ENCODE measurements around the gene SGF29. TPM values are rescaled to one million over a fixed set of nuclear protein-coding genes. Genes with fewer than 3 reads are reported as not detected.
"Not testable (repeated sequence)": the region's sequence is repeated elsewhere in the genome, so short reads cannot be mapped to it uniquely, and the experiment has no call there.

The SGF29 gene
- total RNA-seq, 1 donor from 2014 or later, result 21.6 TPM

DNA sequence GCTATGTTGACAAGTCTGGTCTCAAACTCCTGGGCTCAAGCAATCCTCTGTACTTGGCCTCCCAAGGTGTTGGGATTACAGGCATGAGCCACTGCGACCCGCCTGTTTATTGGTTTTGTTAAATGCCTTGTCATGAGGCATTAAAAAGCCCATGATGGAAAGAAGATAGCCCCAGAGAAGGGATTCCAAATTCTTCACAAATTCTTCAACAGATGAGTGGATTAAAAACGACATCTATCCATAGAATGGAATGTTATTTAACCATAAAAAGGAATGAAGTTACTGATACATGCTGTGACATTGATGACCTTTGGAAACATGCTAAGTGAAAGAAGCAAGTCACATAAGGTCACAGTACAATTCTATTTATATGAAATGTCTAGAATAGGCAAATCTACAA is 4.7 kb downstream of the SGF29 start:
- DNase-seq (ENCODE audit: low spot score in 2 of 2) (no peak), FAIRE-seq (no peak)

DNA sequence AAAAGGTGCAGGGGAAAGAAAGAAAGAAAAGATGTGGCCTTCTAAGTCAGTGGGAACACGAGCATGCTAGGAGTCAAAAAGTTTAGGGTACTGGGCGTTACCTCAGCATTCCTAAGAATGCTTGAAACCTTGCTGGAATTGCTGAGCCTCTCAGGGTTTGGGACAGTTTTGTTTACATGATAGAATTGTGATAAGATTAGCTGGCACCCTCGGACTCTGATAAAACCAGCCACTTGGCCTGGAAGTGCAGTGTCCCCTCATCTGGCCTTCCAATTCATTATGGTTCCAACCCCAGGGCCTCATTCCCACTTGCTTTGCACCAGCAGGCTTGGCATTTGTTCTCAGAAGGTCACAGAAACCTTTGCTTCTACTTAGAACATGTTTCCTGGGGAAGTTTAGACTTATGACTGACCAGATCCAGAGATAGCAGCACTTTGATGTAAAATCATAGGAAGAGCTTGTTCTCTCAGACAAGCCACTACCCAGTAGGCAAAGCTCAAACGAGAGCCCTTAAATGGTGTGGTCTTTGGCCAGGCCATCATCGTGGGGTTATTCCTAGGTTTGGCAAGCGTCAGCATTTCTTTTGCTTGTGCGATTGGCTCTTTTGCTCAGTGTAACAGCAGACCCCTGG is 8.0 kb downstream of the SGF29 start:
- FAIRE-seq, result no peak
- no peak for DNase-seq (ENCODE audit: low spot score in 2 of 2)

DNA sequence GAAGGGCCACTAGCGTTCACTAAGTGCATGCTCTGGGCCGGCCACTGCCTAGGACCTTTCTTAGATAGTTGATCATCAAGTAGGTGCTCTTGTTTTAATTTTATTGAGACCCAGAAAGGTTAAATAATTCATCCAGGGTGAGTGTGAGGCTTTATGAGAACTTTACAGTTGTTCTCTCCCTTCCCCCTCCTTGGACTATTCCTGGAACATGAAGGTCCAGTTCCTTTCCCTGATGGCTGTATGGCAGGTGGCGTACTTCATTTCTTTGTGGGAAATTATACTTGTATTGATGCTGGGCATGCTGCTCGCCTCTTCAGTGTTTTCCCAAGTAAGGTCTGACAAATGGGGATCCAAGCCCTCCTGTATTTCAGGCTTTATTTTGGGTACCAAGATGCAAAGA is 8.5 kb downstream of the SGF29 start:
- FAIRE-seq (no peak), DNase-seq (ENCODE audit: low spot score in 2 of 2) (no peak)

DNA sequence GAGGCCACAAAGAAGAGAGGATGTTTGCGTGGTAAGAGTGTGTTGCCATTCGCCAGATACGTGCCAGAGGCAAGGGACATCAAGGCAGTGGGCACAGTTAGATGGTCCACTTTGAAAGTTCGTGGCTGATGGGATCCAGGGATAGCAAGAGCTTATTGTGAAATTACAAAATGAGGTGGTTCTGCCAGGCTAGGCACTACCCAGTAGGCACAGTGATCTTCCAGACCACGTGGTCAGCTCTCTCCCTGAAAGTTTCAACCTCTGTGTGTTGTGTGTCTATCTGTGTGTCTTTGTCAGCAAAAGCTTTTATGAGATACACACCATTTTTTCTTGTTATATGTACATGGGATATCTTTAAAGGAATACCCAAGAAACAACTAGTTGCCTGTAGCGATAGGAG is 9.5 kb downstream of the SGF29 start:
- FAIRE-seq, result no peak
- DNase-seq (ENCODE audit: low spot score in 2 of 2), result no peak

DNA sequence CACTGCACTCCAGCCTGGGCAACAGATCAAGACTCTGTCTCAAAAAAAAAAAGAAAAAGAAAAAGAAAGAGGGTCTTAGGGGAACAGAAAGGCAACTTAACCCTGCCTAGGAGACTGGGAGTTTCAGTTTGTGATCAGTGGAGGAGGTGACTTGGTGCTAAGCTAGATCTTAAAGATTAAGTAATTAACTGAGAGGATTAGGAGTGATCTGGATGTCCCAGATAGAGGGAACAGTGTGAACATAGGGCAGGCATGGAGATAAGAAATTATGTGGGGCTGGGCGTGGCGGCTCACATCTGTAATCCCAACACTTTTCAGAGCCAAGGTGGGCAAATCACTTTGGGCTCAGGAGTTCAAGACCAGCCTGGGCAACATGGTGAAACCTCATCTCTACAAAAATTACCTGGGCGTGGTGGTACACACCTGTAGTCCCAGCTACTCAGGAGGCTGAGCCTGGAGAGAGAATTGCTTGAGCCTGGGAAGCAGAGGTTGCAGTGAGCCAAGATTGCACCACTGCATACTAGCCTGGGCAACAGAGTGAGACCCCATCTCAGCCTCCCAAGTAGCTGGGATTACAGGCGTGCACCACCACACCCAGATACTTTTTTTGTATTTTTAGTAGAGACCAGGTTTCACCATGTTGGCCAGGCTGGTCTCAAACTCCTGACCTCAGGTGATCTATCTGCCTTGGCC is 12.7 kb downstream of the SGF29 start:
- not testable (repeated sequence) for DNase-seq (ENCODE audit: low spot score in 2 of 2); FAIRE-seq

DNA sequence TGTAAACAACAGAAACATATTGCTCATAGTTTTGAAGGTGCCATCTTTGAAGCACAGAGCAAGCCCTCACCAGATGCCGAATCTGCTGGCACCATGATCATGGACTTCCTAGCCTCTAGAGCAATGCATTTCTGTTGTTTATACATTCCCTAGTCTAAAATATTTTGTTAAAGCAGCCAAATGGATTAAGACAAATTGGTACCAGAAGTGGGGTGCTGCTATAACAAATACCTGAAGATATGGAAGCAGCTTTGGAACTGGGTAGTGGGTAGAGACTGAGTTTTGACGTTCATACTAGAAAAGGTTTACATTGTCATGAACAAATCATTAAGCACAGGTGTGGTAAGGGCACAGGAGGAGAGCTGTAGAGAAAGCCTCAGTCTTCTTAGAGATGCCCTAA is 13.6 kb downstream of the SGF29 start:
- FAIRE-seq (no peak), DNase-seq (ENCODE audit: low spot score in 2 of 2) (no peak)

DNA sequence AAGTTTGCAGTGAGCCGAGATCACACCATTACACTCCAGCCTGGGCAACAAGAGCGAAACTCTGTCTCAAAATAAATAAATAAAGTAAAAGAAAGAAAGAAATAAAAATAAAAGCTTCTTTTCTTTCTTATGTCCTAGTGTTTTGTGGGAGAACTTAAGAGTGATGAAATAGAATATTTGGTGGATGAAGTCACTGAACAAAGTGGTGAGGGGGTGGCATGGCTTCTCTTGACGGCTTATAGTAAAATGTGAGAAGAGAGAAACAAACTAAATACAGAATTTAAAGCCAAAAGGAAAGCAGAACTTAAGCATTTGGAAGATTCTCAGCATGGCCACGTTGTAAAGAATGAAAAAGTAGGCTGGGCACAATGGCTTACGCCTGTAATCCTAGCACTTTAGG is 15.3 kb downstream of the SGF29 start:
- no peak for DNase-seq (ENCODE audit: low spot score in 2 of 2)

DNA sequence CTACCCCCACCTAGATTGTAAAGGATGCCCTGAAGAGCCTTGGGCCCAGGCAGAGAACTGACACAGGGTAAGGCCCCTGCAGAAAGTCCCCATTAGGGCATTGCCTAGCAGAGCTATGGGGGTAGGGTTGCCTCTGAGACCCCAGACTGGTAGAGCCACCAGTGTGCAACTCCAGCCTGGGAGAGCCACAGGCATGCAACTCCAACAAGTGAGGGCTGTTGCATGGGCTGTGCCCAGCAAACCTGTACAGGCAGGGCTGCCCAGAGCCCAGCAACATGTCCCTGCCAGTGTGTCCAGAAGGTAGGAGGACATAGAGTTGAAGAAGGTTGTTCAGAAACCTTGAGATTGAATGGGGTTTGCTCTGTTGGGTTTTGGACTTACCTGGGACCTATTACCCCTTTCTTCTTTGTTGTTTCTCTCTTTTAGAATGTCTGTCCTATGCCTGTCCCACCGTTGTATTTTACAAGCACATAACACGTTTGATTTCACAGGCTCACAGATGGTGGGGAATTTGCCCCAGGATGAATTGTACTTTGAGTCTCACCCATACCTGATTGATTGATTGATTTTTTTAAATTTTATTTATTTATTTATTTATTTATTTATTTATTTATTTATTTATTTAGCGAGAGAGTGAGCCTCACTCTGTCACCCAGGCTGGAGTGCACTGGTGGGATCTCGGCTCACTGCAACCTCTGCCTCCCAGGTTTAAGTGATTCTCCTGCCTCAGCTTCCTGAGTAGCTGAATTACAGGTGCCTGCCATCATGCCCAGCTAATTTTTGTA is 16.4 kb downstream of the SGF29 start:
- DNase-seq (ENCODE audit: low spot score in 2 of 2), result no peak
- no peak for FAIRE-seq

More for the DNA sequence above, 15.3 kb downstream of the SGF29 start:
- no peak for FAIRE-seq

DNA sequence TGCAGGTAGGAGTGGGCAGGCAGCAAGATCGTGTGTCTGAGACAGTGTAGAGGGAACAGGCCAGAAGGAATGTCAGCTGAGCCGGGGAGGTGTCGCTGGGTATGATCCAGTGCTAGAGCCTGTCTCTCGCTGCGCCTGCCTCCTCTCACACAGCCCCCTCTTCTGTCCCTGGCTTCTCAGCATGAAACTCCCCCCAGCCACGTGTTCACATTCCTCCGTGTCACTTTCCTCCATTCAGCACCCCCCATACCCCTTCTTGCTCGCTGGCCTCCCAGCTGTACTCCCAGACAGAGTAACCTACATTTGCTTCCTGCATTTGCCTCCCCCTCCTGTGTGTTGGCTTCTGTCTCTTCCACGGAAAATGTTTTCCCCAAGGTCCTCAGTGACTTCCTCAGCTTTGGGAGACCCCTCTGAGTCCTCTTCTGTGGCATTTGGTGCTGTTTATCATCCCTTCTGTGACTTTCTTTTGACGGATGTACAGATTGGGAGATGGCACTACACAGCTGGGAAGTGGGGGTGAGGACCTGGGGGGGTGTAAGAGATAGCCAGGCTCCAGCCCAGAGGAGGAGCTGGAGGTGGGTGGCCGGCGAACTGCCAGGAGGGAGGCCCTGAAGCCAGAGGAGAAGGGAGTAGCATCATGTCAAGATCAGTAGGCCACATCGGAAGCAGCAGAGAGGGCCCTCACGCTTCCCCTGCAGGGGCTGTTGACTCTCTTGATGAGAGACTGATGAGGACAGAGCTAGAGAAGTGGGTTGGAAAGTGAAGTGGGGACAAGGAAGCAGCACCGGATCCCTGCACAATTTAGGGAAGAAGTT is 19.2 kb downstream of the SGF29 start:
- FAIRE-seq, result no peak

DNA sequence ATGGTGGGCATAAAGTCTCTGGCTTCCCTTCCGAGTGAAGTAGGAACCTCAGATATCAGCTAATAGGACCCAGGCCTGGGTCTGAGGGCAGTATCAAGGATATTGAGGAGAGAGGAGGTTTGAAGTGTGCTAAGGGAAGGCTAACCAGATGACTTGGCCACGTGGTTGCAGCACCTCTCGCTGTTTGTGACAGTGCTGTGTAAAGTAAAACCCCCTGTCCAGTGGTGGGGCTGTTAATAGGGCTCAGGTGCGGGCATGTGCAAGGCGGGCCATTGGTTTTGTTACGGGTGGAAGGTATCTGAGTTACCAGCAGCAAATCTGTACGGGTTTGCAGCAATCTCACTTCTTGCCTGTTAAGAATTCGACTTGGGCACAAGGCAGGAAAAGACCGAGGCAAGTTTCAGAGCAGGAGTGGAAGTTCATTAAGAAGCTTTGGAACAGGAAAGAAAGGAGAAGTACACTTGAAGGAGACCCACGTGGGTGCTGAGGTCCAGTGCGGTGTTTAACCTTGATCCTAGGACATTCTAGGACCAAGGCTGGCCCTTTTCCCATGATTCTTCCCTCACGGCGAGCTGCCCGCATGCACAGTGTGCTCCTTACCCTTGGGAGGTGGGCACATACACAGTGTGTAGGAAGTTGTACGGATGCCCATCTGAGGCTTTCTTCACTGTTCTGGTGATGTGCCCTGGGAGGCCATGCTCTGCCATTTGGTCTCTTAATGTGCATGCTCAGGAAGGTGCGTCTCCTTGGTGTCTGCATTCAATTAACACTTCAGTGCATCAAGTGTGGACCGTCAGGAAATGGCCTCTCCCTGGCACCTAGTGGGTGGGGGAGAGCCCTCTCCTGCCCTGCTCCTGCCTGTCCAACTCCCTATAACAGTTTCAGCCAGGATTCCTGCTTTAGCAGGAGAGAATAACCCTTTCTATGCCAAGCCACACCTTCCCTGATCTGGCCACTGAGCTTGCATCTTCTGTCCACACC is 20.3 kb downstream of the SGF29 start:
- FAIRE-seq, result no peak
- DNase-seq (ENCODE audit: low spot score in 2 of 2), result no peak

More for the DNA sequence above, 19.2 kb downstream of the SGF29 start:
- no peak for DNase-seq (ENCODE audit: low spot score in 2 of 2)

DNA sequence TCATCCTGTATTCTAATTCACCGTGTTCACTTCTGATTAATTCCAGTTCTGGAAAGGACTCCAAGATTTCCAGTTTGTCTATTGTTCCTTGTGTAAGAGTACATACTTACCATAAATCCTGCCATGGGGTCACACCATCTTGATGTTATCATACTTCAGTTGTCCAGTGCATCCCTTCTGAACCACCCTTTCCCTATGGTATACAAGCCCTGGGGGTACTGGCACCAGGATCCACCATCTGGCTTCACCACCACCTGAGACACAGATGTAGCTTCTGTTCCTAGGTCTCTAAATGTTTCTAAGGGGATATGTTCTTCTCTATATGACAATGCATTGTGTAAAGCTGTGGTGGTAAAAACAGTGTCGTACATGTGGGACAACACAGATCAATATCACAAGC is 21.2 kb downstream of the SGF29 start:
- FAIRE-seq, result no peak
- DNase-seq (ENCODE audit: low spot score in 2 of 2), result no peak

DNA sequence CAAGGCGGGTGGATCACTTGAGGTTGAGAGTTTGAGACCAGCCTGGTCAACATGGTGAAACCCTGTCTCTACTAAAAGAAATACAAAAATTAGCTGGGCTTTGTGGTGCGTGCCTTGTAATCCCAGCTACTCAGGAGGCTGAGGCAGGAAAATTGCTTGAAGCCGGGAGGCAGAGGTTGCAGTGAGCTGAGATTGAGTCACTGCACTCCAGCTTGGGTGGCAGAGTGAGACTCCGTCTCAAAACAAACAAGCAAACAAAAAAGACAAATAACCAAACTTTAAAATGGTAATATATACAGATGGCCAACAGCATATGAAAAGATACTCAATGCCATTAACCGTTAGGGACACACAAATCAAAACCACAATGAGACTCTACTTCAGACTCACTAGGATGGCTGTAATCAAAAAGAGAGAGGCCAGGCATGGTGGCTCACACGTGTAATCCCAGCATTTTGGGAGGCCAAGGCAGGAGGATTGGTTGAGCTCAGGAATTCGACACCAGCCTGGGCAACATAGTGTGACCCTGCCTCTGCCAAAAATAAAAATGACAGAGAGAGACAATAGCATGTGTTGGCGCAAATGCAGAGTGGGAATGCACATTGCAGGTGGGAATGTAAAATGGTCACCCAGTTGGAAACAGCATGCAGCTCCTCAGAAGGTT is 21.9 kb downstream of the SGF29 start:
- FAIRE-seq (no peak), DNase-seq (ENCODE audit: low spot score in 2 of 2) (no peak)

DNA sequence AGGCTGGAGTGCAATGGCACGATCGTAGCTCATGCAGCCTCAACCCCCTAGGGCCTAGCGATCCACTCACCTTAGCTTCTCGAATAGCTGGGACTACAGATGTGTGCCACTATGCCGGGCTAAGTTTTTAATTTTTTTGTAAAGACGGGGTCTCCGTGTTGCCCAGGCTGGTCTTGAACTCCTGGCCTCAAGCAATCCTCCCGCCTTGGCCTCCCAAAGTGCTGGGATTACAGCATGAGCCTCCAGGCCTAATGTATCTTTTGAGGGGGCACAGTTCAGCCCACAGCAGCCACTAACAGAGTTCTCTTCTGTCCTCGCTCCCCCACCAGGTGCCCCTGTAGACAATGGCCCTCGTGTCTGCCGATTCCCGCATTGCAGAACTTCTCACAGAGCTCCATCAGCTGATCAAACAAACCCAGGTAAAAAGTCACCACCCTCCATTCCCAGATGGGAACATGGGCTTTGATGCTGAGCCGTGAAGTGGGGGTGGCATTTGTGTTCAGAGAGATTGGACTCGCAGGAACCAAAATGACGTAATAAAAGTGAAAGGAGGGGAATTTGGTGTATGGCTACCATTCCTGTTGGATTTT is 27.1 kb downstream of the SGF29 start:
- DNase-seq (ENCODE audit: low spot score in 2 of 2), result no peak
- FAIRE-seq, result no peak

DNA sequence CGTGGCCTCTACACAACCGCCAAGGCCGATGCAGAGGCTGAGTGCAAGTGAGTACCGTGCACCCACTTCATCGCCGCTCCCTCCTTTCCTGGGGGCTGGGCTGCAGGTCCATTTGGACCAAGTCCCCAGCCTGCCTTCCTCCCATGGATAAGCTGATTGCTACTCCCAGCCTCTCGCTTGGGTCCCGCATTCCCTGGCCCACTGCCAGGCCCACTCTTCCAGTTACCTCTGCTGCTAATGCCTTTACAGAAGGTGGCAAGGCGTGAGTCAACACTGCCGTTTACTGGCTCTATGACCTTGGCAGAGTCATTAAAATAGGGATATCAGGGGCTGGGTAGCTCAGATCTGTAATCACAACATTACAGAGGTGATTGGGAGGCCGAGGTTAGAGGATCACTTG is 32.0 kb downstream of the SGF29 start:
- FAIRE-seq (no peak), DNase-seq (ENCODE audit: low spot score in 2 of 2) (no peak)

DNA sequence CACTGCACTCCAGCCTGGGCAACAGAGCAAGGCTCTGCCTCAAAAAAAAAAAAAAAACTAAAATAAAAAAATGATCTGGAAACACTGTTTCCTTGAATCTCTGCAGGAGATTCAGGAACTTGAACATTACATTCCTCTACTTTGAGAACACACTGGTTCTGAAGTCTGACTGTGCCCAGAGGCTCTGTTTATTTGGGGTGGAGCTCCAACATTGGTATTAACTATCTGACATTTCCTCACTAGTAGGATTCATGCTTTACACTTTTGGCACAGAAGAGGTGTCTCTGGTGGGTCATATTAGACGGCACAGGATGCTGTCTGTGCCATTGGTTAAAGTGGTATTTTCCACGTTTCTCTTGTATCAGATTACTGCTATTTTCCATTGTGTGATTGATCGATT is 32.7 kb downstream of the SGF29 start:
- FAIRE-seq (no peak), DNase-seq (ENCODE audit: low spot score in 2 of 2) (no peak)

DNA sequence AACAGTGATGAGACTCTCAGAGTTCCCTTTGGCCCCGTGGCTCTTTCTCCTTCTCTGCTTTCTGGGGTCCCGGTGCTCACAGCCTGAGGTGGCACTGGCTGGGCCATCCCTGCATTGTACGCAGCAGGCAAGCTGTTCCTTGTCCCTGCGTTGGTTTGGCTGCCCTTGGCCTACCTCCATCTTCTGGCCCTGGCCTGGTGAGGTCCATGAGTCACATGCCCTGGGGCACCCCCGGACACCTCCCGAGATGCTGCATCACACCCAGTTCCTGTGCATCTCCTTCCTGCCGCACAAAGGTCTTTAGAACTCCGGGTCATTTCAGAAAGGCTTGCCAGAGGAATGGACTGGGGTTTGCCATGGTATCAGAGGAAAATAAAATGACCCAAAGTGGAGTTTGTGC is 33.7 kb downstream of the SGF29 start:
- DNase-seq (ENCODE audit: low spot score in 2 of 2), result no peak
- FAIRE-seq, result no peak

DNA sequence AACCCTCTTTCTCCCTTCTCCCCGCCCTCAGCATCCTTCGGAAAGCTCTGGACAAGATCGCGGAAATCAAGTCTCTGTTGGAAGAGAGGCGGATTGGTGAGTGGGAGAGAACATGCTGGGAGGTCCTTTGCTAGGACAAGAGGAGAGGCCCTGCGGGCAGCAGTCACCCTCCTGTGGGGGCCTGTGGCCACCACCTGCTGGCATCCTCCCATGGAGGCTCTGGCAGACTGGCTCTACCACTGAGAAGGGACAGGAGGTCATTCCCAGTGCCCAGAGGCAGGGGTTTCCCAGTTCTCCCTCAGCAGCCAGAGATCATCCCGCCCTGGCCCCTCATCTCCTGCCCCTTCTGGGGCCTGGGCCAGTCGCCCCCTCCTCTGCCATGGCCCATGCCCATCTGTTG is 35.3 kb downstream of the SGF29 start:
- no peak for DNase-seq (ENCODE audit: low spot score in 2 of 2)
- FAIRE-seq, result no peak

DNA sequence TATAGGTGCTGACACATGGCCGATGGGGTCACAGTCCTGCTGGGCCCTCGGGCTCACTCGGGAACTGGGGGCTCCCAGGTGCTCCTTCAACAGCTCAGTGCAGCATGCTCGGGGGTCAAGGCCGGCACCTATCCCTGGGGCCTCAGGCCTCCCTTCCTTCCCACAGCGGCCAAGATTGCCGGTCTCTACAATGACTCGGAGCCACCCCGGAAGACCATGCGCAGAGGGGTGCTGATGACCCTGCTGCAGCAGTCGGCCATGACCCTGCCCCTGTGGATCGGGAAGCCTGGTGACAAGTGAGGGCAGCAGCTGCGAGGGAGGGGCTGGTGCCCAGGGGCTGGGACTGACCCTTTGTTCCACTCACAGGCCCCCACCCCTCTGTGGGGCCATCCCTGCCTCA is 36.2 kb downstream of the SGF29 start:
- no peak for FAIRE-seq
- no peak for DNase-seq (ENCODE audit: low spot score in 2 of 2)
